HG02763 (cell line): ENCODE data around the gene SV2B.

ENCODE experiments used
- ATAC-seq: cut with Tn5 transposase; IDR thresholded peaks from one replicate; pipeline ENCODE4 v1.9.1; 2021; ENCODE audit warnings: mild to moderate bottlenecking, moderate library complexity; ENCODE audit not compliant: unreplicated experiment

The SV2B gene

DNA sequence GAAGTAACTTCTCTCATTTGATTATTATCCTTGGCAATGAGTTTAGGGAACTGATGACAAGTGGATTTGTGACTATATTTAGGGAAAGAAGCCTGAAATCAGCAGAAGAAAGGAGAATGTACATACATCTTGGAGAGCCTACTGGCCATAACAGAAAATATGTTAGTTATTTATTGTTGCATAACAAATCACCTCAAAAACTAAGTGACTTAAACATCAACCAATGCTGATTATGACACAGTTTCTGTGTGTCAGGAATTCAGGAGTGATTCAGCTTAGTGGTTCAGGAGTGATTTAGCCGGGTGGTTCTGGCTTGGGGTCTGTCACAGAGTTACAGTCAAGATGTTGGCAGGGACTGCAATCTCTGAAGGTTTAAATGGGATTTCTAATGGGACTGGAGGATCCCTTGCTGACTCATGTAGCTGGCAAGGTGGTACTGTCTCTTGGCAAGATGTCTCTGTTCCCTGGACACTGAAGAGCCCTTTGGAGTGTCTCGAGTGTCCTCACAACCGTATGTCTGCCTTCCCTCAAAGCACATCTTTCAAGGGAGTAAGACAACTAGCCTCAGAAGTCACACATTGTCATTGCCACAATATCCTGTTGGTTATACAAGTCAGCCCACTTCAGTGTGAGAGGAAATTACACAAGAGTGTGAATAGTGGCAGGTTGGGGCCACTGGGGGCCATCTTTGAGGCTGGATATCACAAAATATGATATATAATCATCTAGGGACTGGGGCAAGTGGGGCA, 248.9 kb downstream of the SV2B start:
- no peak for ATAC-seq
